GM12878 (cell line): ENCODE data around the gene MYL11. TPM values are rescaled to one million over a fixed set of nuclear protein-coding genes. Genes with fewer than 3 reads are reported as not detected.

Experiments
- ATAC-seq: fragments of 200-7000 bp; cut with Tn5 transposase; 3 replicates; pipeline ENCODE4 v1.9.1; 2020; ENCODE audit warnings: mild to moderate bottlenecking, moderate library complexity
- BruUV-seq: library from RNA; stranded (reverse); fragments of 400-500 nt; replicated peaks from 2 replicates; lab custom pipeline; 2021; lab: Mats Ljungman, UMichigan
- CTCF ChIA-PET: fragments of 300-600 bp; sonication (Branson Sonifier 250); formaldehyde crosslinking; extraction: SDS; loops from one replicate; lab custom pipeline; 2021; ENCODE audit warnings: inconsistent platforms; lab: Yijun Ruan, JAX
- POLR2A ChIA-PET: fragments of 350-600 bp; formaldehyde crosslinking; extraction: SDS; loops from one replicate; lab custom pipeline; 2021; ENCODE audit warnings: inconsistent platforms; lab: Charles Lee
- RAD21 ChIA-PET: fragments of 300-600 bp; sonication (Branson Sonifier 250); formaldehyde crosslinking; loops from one replicate; lab custom pipeline; 2023; ENCODE audit warnings: antibody characterized with exemption; ENCODE audit not compliant: unreplicated experiment; lab: Charles Lee
- SMC1A ChIA-PET: fragments of 300-600 bp; sonication (Branson Sonifier 250); formaldehyde crosslinking; loops from one replicate; lab custom pipeline; 2023; ENCODE audit not compliant: unreplicated experiment, uncharacterized antibody; lab: Charles Lee
- DNase-seq: peaks from one replicate; pipeline ENCODE4 v3.0.0-alpha.2; 2011; ENCODE audit warnings: low read depth, low spot score
- FAIRE-seq: peaks from 3 replicates; lab custom pipeline; 2011; peaks lifted over from hg19 to GRCh38; lab: Jason Lieb, UNC
- H2AFZ ChIP-seq: 2 replicates; pipeline ENCODE4 v1.6.0; 2011; ENCODE audit warnings: low read depth, low read length, control low read depth; ENCODE audit not compliant: control insufficient read depth
- H3K27ac ChIP-seq: 2 replicates; pipeline ENCODE4 v1.5.1; 2011; ENCODE audit warnings: control low read depth; ENCODE audit not compliant: control insufficient read depth, insufficient read depth
- H3K27me3 ChIP-seq, 2 experiments: replicated peaks in 1 of 2; 2 replicates each; pipeline versions ENCODE4 v1.6.0 to v1.6.1; 2011; ENCODE audit warnings: low read length in 1 of 2; ENCODE audit not compliant: control insufficient read depth in 2 of 2, insufficient read depth in 2 of 2
- H3K36me3 ChIP-seq, 2 experiments: 2 replicates each; pipeline ENCODE4 v1.5.1; 2011; ENCODE audit warnings: low read length in 1 of 2; ENCODE audit not compliant: control insufficient read depth in 2 of 2, insufficient read depth in 2 of 2
- H3K4me1 ChIP-seq: 2 replicates; pipeline ENCODE4 v1.6.1; 2011; ENCODE audit warnings: mild to moderate bottlenecking, low read length, moderate library complexity, mixed read lengths; ENCODE audit not compliant: control insufficient read depth, insufficient read depth
- H3K4me2 ChIP-seq: 2 replicates; pipeline ENCODE4 v1.6.0; 2011; ENCODE audit warnings: control low read depth; ENCODE audit not compliant: control insufficient read depth, insufficient read depth
- H3K4me3 ChIP-seq: fragments of 200-600 bp; sonication (generic); 2 replicates; pipeline ENCODE4 v1.5.1; 2016
- H3K79me2 ChIP-seq: 2 replicates; pipeline ENCODE4 v1.6.0; 2011; ENCODE audit warnings: low read length; ENCODE audit not compliant: control insufficient read depth, insufficient read depth
- H3K9ac ChIP-seq: 2 replicates; pipeline ENCODE4 v1.8.0; 2011; ENCODE audit warnings: low read length, control low read depth, mixed read lengths; ENCODE audit not compliant: control insufficient read depth, insufficient read depth
- H3K9me3 ChIP-seq: replicated peaks from 3 replicates; pipeline ENCODE4 v1.5.1; 2011; ENCODE audit warnings: mild to moderate bottlenecking, low read length; ENCODE audit not compliant: control insufficient read depth, insufficient read depth
- H4K20me1 ChIP-seq: 2 replicates; pipeline ENCODE4 v1.6.0; 2011; ENCODE audit not compliant: control insufficient read depth, insufficient read depth
- ATF3 ChIP-seq: IDR thresholded peaks from 2 replicates; pipeline ENCODE4 v1.6.1; 2011; ENCODE audit warnings: low read depth, mild to moderate bottlenecking, low read length, moderate library complexity, borderline replicate concordance; ENCODE audit errors: extremely low read depth
- BRCA1 ChIP-seq: IDR thresholded peaks from 2 replicates; pipeline ENCODE4 v1.6.1; 2011; ENCODE audit warnings: low read depth, low read length, improper control_type of control experiment
- CHD4 ChIP-seq: fragments of 200-600 bp; sonication (generic); IDR thresholded peaks from 2 replicates; pipeline ENCODE4 v1.6.1; 2016; ENCODE audit warnings: mild to moderate bottlenecking
- GABPA ChIP-seq: IDR thresholded peaks from 2 replicates; pipeline ENCODE4 v1.6.1; 2014; ENCODE audit warnings: antibody characterized with exemption, low read depth, mild to moderate bottlenecking, inconsistent platforms
- IKZF2 ChIP-seq, 2 experiments: fragments of 450-650 bp; IDR thresholded peaks; 2 replicates each; pipeline ENCODE4 v1.6.1; 2017; ENCODE audit warnings: mild to moderate bottlenecking in 2 of 2, moderate library complexity in 2 of 2
- KLF5 ChIP-seq: fragments of 450-650 bp; IDR thresholded peaks from 2 replicates; pipeline ENCODE4 v1.6.1; 2014; ENCODE audit warnings: mild to moderate bottlenecking; ENCODE audit not compliant: partially characterized antibody
- MLLT1 ChIP-seq: fragments of 450-650 bp; IDR thresholded peaks from 2 replicates; pipeline ENCODE4 v1.6.1; 2016; ENCODE audit warnings: mild to moderate bottlenecking
- NFYA ChIP-seq: IDR thresholded peaks from 2 replicates; pipeline ENCODE4 v1.6.1; 2011; ENCODE audit warnings: low read depth, mild to moderate bottlenecking, low read length, improper control_type of control experiment, borderline replicate concordance
- NFYB ChIP-seq: IDR thresholded peaks from 2 replicates; pipeline ENCODE4 v1.6.1; 2011; ENCODE audit warnings: low read depth, mild to moderate bottlenecking, low read length, improper control_type of control experiment, moderate library complexity; ENCODE audit not compliant: insufficient read depth
- NR2C2 ChIP-seq: IDR thresholded peaks from 2 replicates; pipeline ENCODE4 v1.6.1; 2011; ENCODE audit warnings: borderline replicate concordance, low read depth; ENCODE audit not compliant: control insufficient read depth, insufficient read length
- POU2F2 ChIP-seq: IDR thresholded peaks from 3 replicates; pipeline ENCODE4 v1.6.1; 2011; ENCODE audit warnings: low read depth, mild to moderate bottlenecking, low read length, borderline replicate concordance
- SMAD5 ChIP-seq: IDR thresholded peaks from 2 replicates; pipeline ENCODE4 v1.6.1; 2016; ENCODE audit warnings: antibody characterized with exemption, low read depth
- SPI1 ChIP-seq: IDR thresholded peaks from 2 replicates; pipeline ENCODE4 v1.6.1; 2011; ENCODE audit warnings: low read depth, mild to moderate bottlenecking, low read length, moderate library complexity, borderline replicate concordance; ENCODE audit not compliant: insufficient read depth
- USF2 ChIP-seq: IDR thresholded peaks from 2 replicates; pipeline ENCODE4 v1.6.1; 2011; ENCODE audit warnings: low read depth, low read length, improper control_type of control experiment, borderline replicate concordance
- ZNF217 ChIP-seq: fragments of 450-650 bp; IDR thresholded peaks from 2 replicates; pipeline ENCODE4 v1.6.1; 2017; ENCODE audit warnings: antibody characterized with exemption, mild to moderate bottlenecking
- ZNF274 ChIP-seq: IDR thresholded peaks from one replicate; pipeline ENCODE4 v1.8.0; 2011; ENCODE audit not compliant: insufficient read length, insufficient read depth
- WGBS: methylation state at CpG from one replicate; pipeline ENCODE4 v1.1.6; 2016; ENCODE audit warnings: low lambda C conversion rate; ENCODE audit not compliant: insufficient replicate concordance, insufficient coverage; ENCODE audit errors: missing lambda C conversion rate; 5-methylcytosine and 5-hydroxymethylcytosine counted together
- in situ Hi-C: fragments of 300-500 bp; cut with MboI; formaldehyde crosslinking; loops from 9 replicates; pipeline ENCODE4 v1.14.3; 2018; ENCODE audit warnings: mixed read lengths
- intact Hi-C: fragments of 100-400 bp; cut with micrococcal nuclease; formaldehyde crosslinking; loops from one replicate; pipeline ENCODE4 v1.14.2; 2022; ENCODE audit not compliant: unreplicated experiment
- polyA plus RNA-seq, 11 experiments: library from polyadenylated mRNA; depleted of rRNA in 4 of 11; unstranded in 6 of 11; stranded (reverse) in 5 of 11; fragments of >200 nt; fragmentation: Nextera tagmentation in 4 of 11; fragmentation: Illumina TruSeq in 1 of 11; extraction: Ambion mirVana in 4 of 11; extraction: Trizol in 1 of 11; gene quantifications; 1 replicate in 1 of 11; 2 replicates in 10 of 11; pipeline versions ENCODE4 v1.2.1 to v1.2.3, GENCODE V29; 2011 to 2016; ENCODE audit warnings: inconsistent platforms in 2 of 11, missing spikeins in 2 of 11, low read depth in 1 of 11
- total RNA-seq, 4 experiments: library from RNA; depleted of rRNA in 3 of 4; stranded (reverse); fragments of >200 nt in 3 of 4; fragmentation: Illumina TruSeq in 1 of 4; extraction: Trizol in 1 of 4; gene quantifications; 2 replicates each; pipeline versions ENCODE4 v1.2.1 to v1.2.3, GENCODE V29; 2013 to 2021
- TF ChIP-seq, protein P1 (sequence below): IDR thresholded peaks from 2 replicates; pipeline ENCODE4 v1.6.1; 2012; ENCODE audit warnings: low read depth, low read length, improper control_type of control experiment
- TF ChIP-seq, protein P2 (sequence below): IDR thresholded peaks from 2 replicates; pipeline ENCODE4 v1.6.1; 2011; ENCODE audit warnings: borderline replicate concordance, low read depth, mild to moderate bottlenecking, moderate library complexity, mixed read lengths, low read length; ENCODE audit not compliant: insufficient read depth; ENCODE audit errors: extremely low read length

MYL11 gene
- total and polyA plus RNA-seq, 10 of the 15 experiments (the other 5 are each of a cell fraction or from before 2014, with no cell fraction given): 0.19 to 1.2 (median 0.61) TPM; not detected in 5

DNA sequence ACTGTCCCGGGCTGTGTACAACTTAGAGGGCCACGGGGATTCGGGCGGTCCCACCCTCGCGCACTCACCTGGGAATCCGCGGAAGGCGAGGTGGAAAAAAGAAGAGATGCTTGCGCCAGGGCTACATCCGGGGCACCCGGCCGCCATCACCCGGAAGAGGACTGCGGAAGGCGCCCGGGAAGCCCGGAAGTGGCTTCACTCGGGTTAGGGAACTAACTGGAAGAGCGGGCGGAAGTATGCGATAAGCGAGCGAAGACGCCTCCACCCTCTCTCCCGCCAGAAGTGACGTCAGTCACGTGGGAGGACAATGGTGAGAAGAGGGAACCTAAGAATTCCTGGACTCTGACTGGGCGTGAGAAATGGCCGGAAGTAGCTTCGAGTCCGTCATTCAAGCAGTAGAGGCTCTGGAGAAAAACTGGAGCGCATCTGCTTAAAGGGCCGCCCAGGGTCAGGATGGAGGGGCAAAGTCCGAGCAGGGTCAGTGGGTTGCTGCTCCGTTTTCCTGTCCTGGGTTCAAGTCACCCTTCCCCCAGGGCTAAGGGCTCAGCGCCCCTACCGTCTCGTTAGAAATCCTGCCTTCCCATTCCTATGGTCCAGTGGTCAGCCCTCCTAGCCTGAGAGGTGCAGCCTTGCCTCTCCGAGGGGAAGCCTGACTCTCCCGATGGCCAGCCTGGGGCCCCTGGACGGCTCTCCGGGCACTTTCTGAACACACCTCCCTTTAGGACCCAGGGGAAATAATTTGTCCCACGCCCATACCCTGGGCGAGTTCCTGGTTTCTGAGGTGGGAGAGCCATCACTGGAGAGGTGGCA, 19.3 kb upstream of the MYL11 start, which contains the start of gene CD2BP2:
Gene CD2BP2 (minus strand): TSS at position 165 of the 810 bp plus-strand sequence. CDS start 627 bp downstream, outside the sequence.
- 3% methylated on average over 38 of the region's 45 CpGs for WGBS
- peak; percentile 94 for FAIRE-seq
- Histone ChIP-seq H3K27ac (peak within 1 kb of the TSS; percentile 93), H3K4me2 (peak within 1 kb of the TSS; percentile 99), H2AFZ (peak within 1 kb of the TSS; percentile 97), H3K36me3 (peaks cover 3 to 23% of the 10 kb centered on the region in 2 experiments), H3K4me1 (peaks cover 27% of the 10 kb centered on the region), H3K27me3 (no peaks in the 10 kb centered on the region), H4K20me1 (peaks cover 5% of the 10 kb centered on the region), H3K4me3 (peak within 1 kb of the TSS; percentile 94), H3K79me2 (peaks cover 18% of the 10 kb centered on the region), H3K9me3 (no peaks in the 10 kb centered on the region), H3K9ac (peak within 1 kb of the TSS; percentile 88)
- TSS peak; percentile 95 for BruUV-seq
- DNase-seq: peak; percentile 93
- ChIA-PET CTCF (interaction anchor here (0.8 to 2.8 kb wide), 7 partner anchors 16 to 263 kb away, joined by 3 to 15 read pairs (median 4); partner anchors contain the start of genes SEPTIN1, TBC1D10B, TBX6 and ZNF771), SMC1A (interaction anchor here (1.0 to 2.0 kb wide), 5 partner anchors 10 to 20 kb away, joined by 3 to 5 read pairs (median 4); partner anchors contain the start of gene TBC1D10B), RAD21 (interaction anchor here (0.6 to 4.3 kb wide), 5 partner anchors 11 to 743 kb away, joined by 3 to 33 read pairs (median 5); partner anchors contain the start of gene TBC1D10B), POLR2A (interaction anchor here (1.0 to 3.8 kb wide), 7 partner anchors 9 to 171 kb away, joined by 3 to 21 read pairs (median 5); partner anchors contain the start of genes CORO1A, SEPTIN1 and TBC1D10B)
- in situ Hi-C loops (no loop called here), intact Hi-C loops (loop anchor here (2.0 to 10.0 kb wide), 2 partner anchors 15 to 261 kb away; partner anchors contain the start of genes TBC1D10B, TBX6 and YPEL3)
- ATAC-seq: peak; percentile 81
- TF ChIP-seq SPI1: peak; percentile 28; the same call in 1 of the 2 replicates
- no peak for TF ChIP-seq NFYA
- TF ChIP-seq BRCA1: no peak
- peak; percentile 87 for TF ChIP-seq ZNF217
- TF ChIP-seq, protein P1, sequence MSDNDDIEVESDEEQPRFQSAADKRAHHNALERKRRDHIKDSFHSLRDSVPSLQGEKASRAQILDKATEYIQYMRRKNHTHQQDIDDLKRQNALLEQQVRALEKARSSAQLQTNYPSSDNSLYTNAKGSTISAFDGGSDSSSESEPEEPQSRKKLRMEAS: peak; percentile 62; the same call in 1 of the 2 replicates
- TF ChIP-seq MLLT1: no peak
- no peak; the same call in 1 of the 2 replicates for TF ChIP-seq SMAD5
- TF ChIP-seq ZNF274: no peak
- peak; percentile 99 for TF ChIP-seq GABPA
- TF ChIP-seq IKZF2 (IDR thresholded peaks at IDR 0.05): peak; percentile 86 to 89
- TF ChIP-seq ATF3: peak; percentile 61; the same call in 1 of the 2 replicates
- no peak for TF ChIP-seq CHD4
- TF ChIP-seq USF2: peak; percentile 86
- TF ChIP-seq NFYB: no peak
- no peak for TF ChIP-seq NR2C2
- TF ChIP-seq, protein P2, sequence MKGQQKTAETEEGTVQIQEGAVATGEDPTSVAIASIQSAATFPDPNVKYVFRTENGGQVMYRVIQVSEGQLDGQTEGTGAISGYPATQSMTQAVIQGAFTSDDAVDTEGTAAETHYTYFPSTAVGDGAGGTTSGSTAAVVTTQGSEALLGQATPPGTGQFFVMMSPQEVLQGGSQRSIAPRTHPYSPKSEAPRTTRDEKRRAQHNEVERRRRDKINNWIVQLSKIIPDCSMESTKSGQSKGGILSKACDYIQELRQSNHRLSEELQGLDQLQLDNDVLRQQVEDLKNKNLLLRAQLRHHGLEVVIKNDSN: peak; percentile 86
- no peak for TF ChIP-seq KLF5
- TF ChIP-seq POU2F2: peak; percentile 34; the same call in 1 of the 3 replicates
